NCI-H82 treated with DMSO at 0.1 percent for 48 hours (cell line): ENCODE measurements around the gene ZNG1C.
"Not testable (repeated sequence)": the region's sequence is repeated elsewhere in the genome, so short reads cannot be mapped to it uniquely, and the experiment has no call there.

Experiments
- DNase-seq: peaks from one replicate; lab custom pipeline; 2025; ENCODE audit not compliant: unreplicated experiment; lab: John Stamatoyannopoulos, UW

The ZNG1C gene

DNA sequence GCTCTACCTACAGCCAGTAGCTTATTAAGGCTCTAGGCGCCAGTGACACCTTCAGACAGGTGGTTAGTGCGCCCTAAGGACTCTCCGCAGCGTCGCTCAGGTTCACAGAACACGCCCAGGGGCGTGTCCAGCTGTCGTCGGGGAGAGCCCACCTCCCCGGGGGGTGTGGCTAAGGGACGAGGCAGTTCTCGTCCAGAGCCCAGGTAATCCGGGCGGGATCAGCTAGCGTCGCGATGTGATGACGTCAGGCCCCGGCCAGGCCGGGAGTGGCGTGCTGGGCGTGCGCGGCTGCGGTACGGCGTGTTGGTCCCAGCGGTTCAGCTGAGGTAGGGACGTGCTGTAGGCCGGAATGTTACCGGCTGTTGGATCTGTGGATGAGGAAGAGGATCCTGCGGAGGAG lies at the start of gene ZNG1C:
Gene ZNG1C (plus strand): TSS at position 301 of the 400 bp plus-strand sequence. CDS start 49 bp downstream, at position 350.
- not testable (repeated sequence) for DNase-seq

DNA sequence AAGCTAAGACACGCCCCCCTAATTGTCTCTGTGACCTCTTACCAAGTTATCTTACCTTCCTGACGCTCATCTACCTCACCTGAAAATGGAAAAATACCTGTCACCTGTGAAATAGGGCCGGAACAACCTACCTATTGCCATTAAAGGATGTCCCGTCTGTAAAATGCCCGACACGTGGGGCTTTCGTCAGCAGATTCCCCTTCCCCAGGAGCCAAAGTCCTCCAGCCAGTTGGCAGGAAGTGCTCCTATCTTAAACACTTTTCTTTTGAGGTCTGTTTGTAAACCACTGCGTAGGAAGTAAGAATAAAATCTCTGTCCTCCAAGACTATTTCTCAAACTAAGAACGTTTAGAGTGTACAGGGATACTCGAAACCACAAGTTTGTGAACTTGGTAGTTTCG lies 654 bp downstream of the ZNG1C start:
- DNase-seq = not testable (repeated sequence)

DNA sequence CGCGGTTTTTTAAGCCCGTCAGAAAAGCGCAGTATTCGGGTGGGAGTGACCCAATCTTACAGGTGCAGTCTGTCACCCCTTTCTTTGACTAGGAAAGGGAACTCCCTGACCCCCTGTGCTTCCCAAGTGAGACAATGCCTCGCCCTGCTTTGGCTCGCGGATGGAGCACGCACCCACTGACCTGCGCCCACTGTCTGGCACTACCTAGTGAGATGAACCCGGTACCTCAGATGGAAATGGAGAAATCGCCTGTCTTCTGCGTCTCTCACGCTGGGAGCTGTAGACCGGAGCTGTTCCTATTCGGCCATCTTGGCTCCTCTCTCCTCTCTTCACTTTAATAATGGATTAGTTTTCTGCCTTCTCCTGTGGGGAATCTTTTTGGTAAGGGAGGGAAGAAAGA lies 39.3 kb downstream of the ZNG1C start:
- not testable (repeated sequence) for DNase-seq

DNA sequence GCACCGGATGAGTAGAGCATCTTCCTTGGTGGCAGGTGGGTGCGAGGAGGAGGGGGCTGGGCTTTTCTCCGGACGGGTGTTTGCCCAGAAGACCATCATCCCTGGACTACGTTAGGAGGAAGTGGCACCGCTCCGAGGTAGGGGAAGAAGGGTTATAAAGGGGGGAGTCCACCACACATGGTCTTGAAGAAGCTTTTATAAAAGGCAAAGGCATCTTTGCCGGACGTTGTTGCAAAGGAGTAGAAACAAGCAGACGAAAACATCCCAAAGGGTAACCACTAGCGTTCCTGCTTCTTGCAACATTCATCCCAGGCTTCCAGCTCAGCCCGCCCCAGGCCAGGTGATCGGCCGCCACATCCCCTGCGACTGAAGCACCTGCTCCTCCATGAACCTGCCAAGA lies 60.8 kb downstream of the ZNG1C start, which contains the start of gene FOXD4L3:
Gene FOXD4L3 (plus strand): TSS at position 301 of the 400 bp plus-strand sequence. CDS start 85 bp downstream, at position 386.
- not testable (repeated sequence) for DNase-seq

DNA sequence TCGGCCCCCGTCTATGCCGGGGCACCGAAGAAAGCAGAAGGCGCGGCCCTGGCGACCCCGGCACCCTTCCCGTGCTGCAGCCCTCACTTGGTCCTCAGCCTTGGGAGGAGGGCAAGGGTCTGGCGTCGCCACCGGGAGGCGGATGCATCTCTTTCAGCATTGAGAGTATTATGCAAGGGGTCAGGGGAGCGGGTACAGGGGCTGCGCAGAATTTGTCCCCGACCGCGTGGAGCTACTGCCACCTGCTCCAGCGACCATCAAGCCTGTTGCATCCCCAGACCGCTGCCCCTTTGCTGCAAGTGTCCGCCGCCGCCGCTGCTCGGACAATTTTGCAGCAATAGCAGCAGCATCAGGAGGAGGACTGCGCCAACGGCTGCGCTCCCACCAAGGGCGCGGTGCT lies 62.0 kb downstream of the ZNG1C start:
- DNase-seq = not testable (repeated sequence)

DNA sequence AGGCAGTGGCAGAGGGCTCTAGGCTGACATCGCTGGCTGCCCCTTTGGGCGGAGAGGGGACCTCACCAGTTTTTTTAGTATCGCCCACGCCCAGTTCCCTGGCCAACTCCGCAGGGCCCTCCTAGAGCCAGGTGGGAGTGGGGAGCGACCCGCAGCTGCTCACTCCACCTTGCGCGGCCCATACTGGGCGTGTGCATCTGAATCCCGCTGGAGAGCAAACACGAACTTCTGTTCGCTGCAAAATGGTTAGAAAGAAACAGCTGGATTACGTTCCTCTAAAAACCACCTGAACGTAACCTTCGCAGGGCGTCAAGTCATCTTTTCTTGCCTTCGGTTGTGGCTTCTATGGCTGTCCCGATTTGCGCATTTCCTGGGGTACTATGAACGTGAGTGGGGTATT lies 62.4 kb downstream of the ZNG1C start:
- not testable (repeated sequence) for DNase-seq

DNA sequence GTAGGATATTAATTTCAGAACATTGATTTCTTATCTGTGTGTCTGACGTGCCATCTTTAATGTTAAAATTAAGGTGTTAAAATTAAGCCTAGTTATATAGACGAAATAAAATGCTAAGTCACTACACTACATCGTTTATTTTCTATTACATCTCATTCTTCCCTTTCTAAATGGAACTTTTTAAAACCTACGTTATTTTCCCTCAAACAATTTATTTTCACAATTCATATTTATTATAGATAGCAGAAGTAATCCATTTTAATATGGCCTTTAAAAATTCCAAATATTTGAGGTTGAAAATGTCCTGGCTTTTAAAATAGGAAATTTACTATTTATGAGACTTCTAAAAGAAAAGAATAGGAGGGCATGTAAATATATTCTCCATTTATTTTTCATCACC lies 63.0 kb downstream of the ZNG1C start:
- not testable (repeated sequence) for DNase-seq

DNA sequence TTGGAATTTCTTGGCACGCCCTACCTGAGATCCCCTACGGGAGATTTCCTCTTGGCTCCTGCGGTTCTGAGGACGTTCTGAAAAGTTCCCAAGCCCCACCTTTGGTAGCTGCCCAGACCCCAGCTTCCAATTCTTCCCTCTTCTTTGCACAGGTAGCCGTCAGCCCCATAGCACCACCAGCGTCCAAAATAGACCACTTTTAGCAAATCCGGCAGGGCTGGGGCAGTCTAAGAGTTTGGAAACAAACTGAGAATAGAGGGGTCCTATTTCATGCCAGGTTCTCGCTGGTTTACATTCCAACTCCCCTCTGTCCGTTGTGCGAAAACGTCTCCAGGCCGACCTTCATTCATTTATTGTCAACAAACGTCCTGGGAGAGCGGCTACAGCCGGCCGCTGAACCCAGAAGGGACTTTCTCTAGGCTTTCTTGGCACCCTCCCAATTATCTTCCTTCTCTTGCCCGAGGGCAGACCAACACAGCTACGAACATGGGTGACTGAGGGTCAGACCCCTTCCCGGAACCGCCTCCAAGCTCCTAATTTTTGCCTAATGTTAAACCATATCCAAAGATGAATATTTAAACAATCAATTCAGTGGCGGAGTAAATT lies 64.0 kb downstream of the ZNG1C start:
- not testable (repeated sequence) for DNase-seq

DNA sequence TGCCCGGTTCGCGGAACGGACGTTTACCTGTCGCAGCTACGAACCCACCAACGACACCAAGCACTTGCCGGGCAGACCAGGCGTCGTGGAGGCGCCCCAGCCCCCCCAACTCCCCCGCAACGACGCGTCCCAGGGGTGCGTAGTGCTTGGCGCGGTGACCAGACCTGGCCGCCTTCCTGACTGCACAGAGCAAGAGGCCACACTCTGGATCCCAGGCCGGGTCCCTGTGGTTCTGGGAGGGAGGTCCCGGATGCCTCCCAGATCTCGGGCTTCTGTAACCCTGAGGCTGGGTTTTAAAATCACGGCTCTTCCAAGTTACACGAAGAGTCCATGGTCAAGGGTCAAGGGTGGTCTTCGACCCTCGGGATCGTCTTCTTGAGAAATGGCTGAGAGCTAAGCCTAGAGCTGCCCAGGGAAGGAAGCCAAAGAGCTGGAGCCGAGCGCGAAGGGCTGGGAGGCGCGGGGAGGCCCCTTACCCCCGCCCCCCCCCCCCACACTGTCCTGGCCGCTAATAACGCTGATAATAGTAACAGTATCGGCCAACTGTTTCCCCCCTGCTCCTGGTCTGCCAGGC lies 64.7 kb downstream of the ZNG1C start:
- DNase-seq = not testable (repeated sequence)

DNA sequence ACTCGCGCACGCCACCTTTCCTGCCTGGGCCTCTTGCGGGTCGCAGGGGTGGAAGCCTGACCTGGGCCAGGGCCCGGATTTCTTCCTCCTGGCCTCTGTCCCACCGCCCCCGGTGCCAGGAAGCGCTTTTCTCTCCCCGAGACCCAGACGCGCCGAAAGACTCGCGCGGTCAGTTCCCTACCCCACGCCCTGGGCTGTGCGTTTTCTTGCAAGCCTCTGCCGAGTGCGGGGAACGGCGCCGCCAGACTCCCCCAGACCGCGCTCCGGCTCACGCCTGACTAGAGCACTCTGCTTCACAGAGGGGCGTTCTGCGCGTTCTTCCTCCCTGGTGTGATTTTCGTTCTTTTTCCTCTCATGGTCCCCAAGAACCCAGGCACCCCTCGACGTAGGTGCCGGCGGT lies 65.3 kb downstream of the ZNG1C start:
- not testable (repeated sequence) for DNase-seq

DNA sequence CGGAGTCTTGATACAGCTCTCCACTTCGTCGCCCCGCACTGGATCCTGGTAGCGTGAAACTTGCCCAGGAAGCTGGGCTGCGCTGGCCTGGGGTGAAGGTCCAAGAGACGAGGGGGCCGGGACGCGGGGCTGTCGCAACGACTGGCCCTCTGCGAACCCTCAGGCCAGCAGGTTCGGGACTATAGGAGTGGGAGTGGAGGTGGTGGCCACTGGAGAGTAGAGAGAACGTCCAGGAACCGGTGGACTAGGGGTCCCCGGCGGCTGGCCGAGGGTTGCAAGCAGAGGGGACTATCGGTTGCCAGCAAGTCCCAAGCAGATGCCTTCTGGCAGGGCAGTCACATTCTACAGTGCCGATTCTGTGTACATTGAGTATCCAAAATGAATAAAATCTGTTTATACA lies 65.9 kb downstream of the ZNG1C start:
- DNase-seq = not testable (repeated sequence)

DNA sequence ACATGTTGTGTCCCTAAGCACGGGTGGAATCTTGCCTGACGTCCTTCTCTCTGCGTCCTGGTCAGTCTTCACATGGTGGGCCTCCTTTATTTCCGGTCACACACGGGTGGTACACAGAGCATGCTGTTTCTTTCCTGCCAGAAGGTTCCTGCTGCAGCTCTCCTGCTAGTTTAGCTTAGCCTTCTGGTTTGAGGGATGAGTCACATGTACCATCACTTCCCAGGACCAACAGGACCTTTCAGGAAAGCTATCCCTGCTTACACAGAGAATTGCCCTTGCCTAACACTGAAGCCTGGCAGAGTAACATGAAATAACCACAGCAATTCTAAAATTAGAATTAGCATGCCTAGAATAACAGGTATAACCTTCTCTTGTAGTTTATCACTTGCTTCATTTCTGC lies 69.4 kb downstream of the ZNG1C start:
- not testable (repeated sequence) for DNase-seq

DNA sequence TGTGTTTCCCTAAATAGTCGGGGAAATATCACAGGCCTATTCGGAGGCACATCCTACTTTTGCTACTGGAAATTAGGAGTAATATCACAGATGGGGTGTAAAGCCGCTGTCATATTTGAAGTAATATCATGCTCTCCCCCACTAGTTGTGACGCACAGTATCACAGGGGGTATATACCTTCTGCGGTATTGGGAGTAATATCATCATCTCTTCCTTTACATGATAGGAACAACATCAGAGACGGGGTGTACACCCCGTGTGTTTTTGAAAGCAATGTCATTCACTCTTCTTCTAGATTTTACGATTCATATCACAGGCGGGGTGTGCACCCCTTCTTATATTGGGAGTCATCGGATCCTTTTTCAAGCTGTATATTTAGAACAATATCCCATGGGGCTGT lies 76.4 kb downstream of the ZNG1C start:
- DNase-seq = not testable (repeated sequence)

DNA sequence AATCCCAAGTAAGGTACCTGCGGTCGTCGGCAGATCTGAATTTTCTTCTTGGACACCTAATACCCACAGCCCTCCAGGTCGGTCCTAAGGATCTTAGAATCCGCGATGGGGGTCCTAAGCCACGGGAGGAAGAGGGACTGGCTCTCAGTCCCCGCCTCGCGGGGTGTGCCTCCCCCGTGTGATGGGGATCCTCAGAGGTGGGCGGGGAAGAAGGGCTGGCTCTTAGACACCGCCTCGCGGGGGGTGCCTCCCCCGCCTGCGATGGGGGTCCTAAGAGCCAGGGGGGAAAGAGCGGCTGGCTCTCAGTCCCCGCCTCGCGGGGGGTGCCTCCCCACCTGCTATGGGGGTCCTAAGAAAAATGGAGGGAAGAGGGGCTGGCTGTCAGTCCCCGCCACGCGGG lies 82.0 kb downstream of the ZNG1C start:
- DNase-seq = not testable (repeated sequence)

DNA sequence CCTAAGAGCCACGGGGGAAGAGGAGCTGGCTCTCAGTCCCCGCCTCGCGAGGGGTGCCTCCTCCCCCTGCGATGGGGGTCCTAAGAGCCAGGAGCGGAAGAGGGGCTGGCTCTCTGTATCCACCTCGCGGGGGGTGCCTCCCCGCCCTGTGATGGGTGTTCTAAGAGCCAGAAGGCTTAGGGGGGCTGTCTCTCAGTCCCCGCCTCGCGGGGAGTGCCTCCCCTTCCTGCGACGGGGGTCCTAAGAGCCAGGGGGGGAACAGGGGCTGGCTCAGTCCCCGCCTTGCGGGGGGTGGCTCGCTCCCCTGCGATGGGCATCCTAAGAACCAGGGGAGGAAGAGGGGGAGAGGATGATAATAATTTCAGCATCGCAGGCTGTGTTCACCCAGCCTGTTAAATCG lies 82.7 kb downstream of the ZNG1C start:
- not testable (repeated sequence) for DNase-seq

DNA sequence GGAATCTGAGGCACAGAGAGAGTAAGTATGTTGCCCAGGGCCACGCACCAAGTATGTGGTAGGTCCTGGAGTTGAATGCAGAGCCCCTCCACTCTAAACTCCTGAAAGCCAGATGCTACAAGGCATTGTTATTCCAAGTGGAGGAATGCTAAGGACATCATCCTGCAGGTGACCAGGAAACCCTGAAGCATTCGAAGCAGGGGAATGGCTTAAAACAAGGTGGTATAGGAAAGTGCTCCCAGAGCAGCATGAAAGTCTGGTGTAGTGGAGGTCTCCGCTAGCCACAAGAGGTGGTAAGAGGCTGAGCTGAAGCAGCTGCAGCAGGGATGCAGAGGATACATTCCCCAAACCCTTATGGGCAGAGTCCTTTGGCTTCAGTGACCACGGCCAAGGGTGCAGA lies 87.3 kb downstream of the ZNG1C start:
- not testable (repeated sequence) for DNase-seq

DNA sequence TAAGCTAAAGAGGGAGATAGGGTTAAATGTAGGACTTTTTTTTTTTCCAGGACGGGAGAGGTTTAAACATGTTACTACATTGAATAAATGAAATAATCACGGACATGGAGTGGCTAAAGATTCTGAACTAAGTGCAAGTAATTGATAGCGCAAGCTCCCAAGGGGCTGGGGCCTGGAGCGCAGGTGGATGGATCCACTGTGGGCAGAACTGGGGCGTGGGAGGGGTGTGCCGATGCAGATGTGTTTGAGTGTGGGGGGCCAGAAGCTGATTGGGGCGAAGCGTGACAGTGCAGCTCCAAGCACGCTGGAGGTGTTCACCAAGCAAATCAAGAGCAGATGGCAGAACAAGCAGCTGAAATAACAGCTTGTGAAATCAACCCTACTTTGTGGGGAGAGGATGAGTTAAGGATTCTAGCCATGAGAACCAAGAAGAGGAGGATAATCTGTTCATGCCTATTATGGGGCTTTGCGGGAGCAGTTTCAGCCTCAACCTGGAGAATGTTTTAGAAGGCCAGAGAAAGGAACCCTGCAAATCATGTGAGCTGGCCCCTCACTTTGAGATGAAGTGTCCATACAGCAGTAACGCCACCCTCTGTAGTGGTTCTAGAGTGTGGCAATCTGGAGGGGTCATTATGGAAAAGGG lies 88.9 kb downstream of the ZNG1C start:
- DNase-seq = not testable (repeated sequence)

DNA sequence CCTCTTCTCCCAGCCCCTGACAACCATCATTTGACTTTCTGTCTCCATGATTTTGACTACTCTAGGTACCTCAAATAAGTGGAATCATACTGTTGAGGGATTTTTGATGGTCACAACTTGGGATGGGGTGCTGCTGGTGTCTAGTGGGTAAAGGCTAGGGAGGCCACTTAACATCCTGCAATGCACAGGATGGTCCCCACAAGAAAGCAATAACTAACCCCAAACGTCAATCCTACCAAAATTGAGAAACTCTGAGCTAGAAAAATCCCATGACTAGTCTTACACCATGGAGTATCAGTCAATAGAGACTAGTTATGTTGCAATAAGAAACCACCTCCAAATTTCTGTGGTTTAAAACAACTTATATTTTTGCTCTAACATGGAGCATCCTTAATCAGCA lies 90.3 kb downstream of the ZNG1C start:
- not testable (repeated sequence) for DNase-seq

DNA sequence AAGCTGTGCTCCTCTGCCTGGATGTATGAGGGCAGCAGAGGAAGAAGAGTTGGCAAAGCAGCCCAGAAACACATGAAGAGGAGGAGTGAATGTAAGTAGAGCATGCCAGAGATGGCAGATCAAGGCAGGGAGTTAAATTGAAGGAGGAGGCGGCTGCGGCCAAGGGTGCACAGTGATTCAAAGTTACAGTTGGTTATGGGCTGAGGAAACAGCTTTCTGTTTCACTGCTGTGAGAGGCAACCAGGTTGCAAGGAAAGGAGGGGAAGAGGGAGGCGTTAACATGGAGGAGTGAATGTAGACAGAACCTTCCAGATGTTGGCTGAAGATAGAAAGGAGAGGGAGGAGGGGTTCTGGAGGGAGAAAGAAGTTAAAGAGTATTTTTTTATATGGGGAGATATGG lies 94.2 kb downstream of the ZNG1C start:
- not testable (repeated sequence) for DNase-seq

DNA sequence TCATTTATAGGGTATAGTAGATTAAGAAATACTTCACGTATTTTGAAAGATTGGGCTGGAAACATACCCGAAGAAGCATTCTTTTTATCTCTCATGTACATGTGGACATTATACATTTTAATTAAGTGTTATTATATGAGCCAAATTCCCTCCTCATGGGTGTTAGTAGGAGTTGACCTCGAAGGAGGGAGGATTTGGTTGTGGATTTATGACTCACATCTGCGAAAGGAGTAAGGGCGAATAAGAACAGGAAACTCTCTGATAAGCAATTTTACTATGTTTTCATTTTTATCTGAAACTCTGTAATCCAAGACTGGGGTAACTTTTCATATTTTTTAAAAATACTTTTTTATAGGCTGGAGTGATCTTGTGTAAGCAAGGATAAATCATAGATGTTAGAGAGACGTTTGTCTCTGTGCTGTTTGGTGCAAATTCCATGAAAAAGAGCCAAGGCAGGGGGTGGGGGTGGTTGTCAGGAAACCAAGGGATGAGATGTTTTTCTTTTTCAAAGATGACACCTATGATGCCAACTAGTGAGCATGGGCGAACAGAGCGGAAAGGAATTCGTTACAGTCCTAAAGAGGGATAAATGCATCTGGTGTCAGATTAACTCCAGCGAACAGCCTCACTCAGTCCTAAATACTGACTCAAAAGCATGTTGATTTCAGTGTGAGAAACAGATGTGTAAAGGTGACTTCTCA lies 95.0 kb downstream of the ZNG1C start:
- DNase-seq = not testable (repeated sequence)

DNA sequence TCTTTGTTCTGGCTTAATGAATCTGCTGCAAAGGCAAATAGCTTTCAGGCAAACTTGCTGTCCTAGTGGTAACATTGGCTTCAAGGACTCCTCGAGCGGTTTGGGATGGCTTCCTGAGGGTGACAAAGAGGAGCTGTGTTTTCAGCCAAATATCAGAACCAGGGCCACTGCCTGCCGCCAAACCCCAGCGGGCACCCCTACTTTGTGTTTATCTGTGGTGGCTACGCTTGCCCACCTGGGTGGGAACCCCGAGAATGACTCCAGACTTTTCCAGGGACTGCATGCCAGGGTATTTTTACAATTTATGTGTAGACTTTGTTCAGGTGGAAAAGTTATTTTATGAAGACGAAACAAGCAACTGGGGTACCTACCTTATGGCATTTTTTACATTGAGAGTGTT lies 96.2 kb downstream of the ZNG1C start:
- DNase-seq = not testable (repeated sequence)
